GM04503 (cell line): ENCODE results near the gene ZNF775.

ENCODE experiments used
- DNase-seq: peaks from one replicate; pipeline ENCODE4 v3.0.0-alpha.2; 2012; ENCODE audit warnings: low read depth

ZNF775 gene

GRCh38 chr7:150346922-150347321 lies 32.2 kb upstream of the ZNF775 start:
- no peak for DNase-seq

GRCh38 chr7:150351587-150352194 lies 27.4 kb upstream of the ZNF775 start:
- DNase-seq, result no peak

- DNase-seq, result no peak
These were observed 23.5 kb upstream of the ZNF775 start for GRCh38 chr7:150355666-150356059.

- DNase-seq, result no peak
These were observed 22.7 kb upstream of the ZNF775 start for GRCh38 chr7:150356265-150356897.

GRCh38 chr7:150357270-150357669 lies 21.9 kb upstream of the ZNF775 start:
- no peak for DNase-seq

- DNase-seq, result no peak
These were observed 21.2 kb upstream of the ZNF775 start for GRCh38 chr7:150357771-150358427.

GRCh38 chr7:150358433-150358832 lies 20.7 kb upstream of the ZNF775 start:
- DNase-seq, result no peak

- DNase-seq, result no peak
These were observed 20.0 kb upstream of the ZNF775 start for GRCh38 chr7:150358988-150359621.

GRCh38 chr7:150359622-150360362 lies 19.3 kb upstream of the ZNF775 start:
- DNase-seq, result no peak

GRCh38 chr7:150360363-150361058 lies 18.6 kb upstream of the ZNF775 start:
- no peak for DNase-seq

GRCh38 chr7:150361402-150361801 lies 17.7 kb upstream of the ZNF775 start:
- DNase-seq, result no peak

- no peak for DNase-seq
These were observed 17.1 kb upstream of the ZNF775 start for GRCh38 chr7:150361807-150362621.

- no peak for DNase-seq
These were observed 15.8 kb upstream of the ZNF775 start for GRCh38 chr7:150363370-150363769.

GRCh38 chr7:150363872-150364271 lies 15.3 kb upstream of the ZNF775 start:
- DNase-seq, result no peak

GRCh38 chr7:150365194-150365593 lies 13.9 kb upstream of the ZNF775 start:
- no peak for DNase-seq

- no peak for DNase-seq
These were observed 13.3 kb upstream of the ZNF775 start for GRCh38 chr7:150365673-150366398.

- DNase-seq, result no peak
These were observed 11.4 kb upstream of the ZNF775 start for GRCh38 chr7:150367677-150368095.

- DNase-seq, result no peak
These were observed 10.8 kb upstream of the ZNF775 start, which contains the start of gene REPIN1 for GRCh38 chr7:150368096-150368883. REPIN1 (plus strand) TSS chr7:150368822; CDS start chr7:150369712, 890 bp downstream.
